Adipocyte (in vitro differentiated cells): ENCODE results near the gene NRDE2.

Experiments used
- DNase-seq: peaks from one replicate; pipeline ENCODE4 v3.0.0-alpha.2; 2015; ENCODE audit warnings: low read depth
- H3K27me3 ChIP-seq: replicated peaks from 2 replicates; pipeline ENCODE4 v1.7.0; 2013; ENCODE audit warnings: mild to moderate bottlenecking, low read length, moderate library complexity; ENCODE audit not compliant: control insufficient read depth, insufficient read depth
- H3K36me3 ChIP-seq: 2 replicates; pipeline ENCODE4 v1.7.0; 2013; ENCODE audit warnings: low read length, mild to moderate bottlenecking, moderate library complexity; ENCODE audit not compliant: control insufficient read depth, insufficient read depth, severe bottlenecking
- H3K4me1 ChIP-seq: 2 replicates; pipeline ENCODE4 v1.7.0; 2013; ENCODE audit warnings: mild to moderate bottlenecking, low read length, moderate library complexity; ENCODE audit not compliant: control insufficient read depth, insufficient read depth
- H3K4me3 ChIP-seq: 2 replicates; pipeline ENCODE4 v1.7.0; 2013; ENCODE audit warnings: mild to moderate bottlenecking, low read length, moderate library complexity
- H3K9ac ChIP-seq: 2 replicates; pipeline ENCODE4 v1.7.0; 2013; ENCODE audit warnings: mild to moderate bottlenecking, low read length, moderate library complexity
- H3K9me3 ChIP-seq: 2 replicates; pipeline ENCODE4 v1.7.0; 2013; ENCODE audit warnings: mild to moderate bottlenecking, low read length, moderate library complexity; ENCODE audit not compliant: control insufficient read depth

The NRDE2 gene

DNA sequence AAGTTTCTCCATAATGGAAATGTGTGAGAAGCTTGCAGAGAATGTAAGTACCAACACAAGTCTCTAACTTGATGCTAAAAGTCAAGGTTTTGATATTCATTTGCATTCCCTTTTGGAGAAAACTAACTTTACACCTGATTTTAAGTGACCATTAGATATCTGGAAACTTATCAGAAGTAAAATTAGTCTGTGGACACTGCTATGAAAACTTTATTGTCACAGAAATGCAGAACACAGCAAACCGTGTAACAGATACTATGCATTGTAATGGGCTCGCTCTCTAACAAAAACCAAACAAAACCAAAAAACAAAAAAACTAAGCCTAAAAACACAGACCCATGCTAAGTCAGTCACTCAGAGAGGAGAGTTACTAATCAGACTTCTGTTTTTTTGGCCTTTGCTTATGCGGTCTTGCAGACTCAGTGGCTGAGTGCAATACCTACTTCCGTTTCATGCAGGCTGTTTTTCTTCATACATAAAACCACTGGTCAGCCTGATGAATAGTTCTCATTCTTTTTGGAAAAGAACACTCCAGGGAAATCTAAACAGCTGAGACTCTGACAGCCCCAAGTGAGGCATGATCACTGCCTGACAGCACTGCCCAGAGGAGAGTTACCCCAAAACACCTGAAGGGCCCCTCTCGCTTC is 35.7 kb downstream of the NRDE2 start:
- Histone ChIP-seq H3K4me1 (peaks cover under 1% of the 10 kb centered on the region), H3K4me3 (no peak overlapping the region), H3K36me3 (peaks cover 44% of the 10 kb centered on the region), H3K9ac (no peak overlapping the region), H3K27me3 (no peaks in the 10 kb centered on the region), H3K9me3 (no peaks in the 10 kb centered on the region)
- DNase-seq = peak; percentile 62

DNA sequence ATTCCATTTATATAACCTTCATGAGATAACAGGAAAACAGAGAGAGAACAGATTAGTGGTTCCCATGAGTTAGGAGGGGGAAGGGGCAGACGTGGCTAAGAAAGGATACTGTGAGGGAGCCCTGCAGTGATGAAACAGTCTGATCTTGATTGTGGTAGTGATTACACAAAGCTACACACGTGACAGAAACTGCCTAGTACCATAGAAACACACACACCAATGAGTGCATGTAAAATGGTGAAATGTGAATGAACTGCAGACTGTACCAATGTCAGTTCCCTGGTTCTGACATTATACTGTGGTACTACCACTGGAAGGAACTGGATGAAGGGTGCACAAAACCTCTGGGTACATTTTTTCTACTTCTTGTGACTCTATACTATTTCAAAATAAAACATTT is 36.9 kb downstream of the NRDE2 start:
- DNase-seq = no peak
- Histone ChIP-seq H3K36me3 (peaks cover 54% of the 10 kb centered on the region), H3K4me1 (no peaks in the 10 kb centered on the region), H3K9me3 (no peaks in the 10 kb centered on the region), H3K9ac (no peak overlapping the region), H3K4me3 (no peak overlapping the region), H3K27me3 (no peaks in the 10 kb centered on the region)

DNA sequence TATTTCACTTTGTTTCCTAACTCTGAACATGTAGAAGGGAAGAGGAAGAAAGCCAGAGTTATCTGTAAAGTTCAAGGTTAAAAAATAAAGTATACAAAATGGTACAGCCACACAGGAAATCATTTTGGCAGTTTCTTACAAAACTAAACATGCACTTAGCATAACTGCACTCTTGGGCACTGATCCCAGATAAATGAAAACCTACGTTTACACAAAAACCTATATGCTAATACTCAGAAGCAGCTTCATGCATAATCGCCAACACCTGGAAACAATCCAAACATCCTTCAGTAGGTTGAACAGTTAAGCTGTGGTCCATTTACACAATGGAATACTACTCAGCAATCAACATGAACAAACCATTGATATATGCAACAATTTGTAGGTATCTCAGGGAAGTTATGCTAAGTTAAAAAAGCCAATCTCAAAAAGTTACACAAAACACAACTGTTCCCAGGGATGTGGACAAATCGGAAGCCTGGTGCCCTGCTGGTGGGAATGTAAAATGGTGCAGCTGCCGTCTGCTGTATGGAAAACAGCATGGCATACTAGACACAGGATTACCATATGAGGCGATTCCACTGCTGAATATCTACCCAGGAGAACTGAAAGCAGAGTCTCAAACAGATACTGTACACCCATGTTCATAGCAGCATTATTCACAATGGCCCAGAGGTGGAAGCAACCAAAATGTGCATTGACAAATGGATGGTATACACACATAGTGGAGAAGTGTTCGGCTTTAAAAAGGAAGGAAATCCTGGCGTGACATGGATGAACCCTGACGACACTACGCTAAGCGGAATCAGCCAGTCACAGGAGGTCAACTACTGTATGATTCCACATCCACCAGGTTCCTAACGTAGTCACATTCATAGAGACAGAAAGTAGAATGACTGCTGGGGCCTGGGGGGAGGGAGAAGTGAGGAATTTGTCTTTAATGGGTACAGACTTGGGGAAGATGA is 37.7 kb downstream of the NRDE2 start:
- DNase-seq = no peak
- Histone ChIP-seq H3K4me3 (no peak overlapping the region), H3K36me3 (peaks cover 55% of the 10 kb centered on the region), H3K27me3 (no peaks in the 10 kb centered on the region), H3K4me1 (peaks cover 3% of the 10 kb centered on the region), H3K9me3 (no peaks in the 10 kb centered on the region), H3K9ac (no peak overlapping the region)

DNA sequence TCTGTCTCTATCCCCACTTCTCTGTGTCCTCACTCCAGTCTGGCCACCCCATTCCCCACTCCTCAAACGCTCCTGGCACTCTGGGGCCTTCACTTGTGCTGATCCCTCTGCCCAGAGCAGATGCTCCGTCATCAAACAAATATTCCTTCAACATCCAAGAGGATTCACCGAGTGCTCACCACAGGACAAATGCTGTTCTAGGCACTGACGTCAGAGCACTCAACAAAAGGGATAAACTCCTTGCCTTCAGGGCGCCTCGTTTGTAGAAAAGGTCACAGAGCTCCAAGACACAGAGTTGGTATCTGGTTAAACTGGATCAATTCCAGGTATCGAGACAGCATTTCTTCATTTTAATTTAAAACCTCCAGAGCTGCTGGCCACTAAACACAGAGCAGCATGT is 40.0 kb downstream of the NRDE2 start:
- H3K4me1 ChIP-seq = peaks cover 6% of the 10 kb centered on the region
- H3K36me3 ChIP-seq = peaks cover 66% of the 10 kb centered on the region
- H3K4me3 ChIP-seq = no peak overlapping the region
- H3K27me3 ChIP-seq = no peaks in the 10 kb centered on the region
- H3K9me3 ChIP-seq = no peaks in the 10 kb centered on the region
- no peak overlapping the region for H3K9ac ChIP-seq
- no peak for DNase-seq

DNA sequence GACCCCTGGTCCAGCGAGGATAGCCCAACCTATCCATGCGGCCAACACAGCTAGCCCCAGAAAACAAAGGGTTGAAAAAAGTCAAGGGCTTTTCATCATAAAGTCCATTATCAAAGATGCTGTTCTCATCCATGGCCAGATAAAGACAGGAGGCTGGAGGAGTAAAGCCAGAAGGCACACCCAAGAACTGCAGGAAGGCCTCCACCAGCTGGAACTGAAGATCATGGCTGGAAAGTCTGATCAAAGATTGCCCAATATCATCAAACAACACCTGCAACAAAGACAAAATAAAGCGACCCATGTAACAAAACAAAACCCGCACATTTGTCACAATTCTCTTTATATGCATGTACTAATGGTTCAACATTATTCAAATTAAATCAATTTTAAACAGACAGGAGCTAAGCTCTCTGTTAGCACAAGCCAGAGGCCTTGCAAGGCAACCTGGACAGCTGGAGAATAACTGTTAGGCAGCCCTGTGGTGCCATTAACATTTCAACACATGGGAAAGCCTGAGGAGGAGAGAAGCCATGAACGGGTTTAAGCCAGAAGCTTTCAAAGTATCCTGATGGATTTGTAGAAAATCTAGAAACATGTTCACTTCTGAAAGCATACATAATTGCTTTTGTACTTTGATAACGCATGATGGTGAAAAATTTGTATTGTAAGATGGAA is 41.3 kb downstream of the NRDE2 start:
- no peak for DNase-seq
- Histone ChIP-seq H3K4me3 (no peak overlapping the region), H3K9me3 (no peaks in the 10 kb centered on the region), H3K9ac (no peak overlapping the region), H3K36me3 (peaks cover 65% of the 10 kb centered on the region), H3K27me3 (no peaks in the 10 kb centered on the region), H3K4me1 (peaks cover 6% of the 10 kb centered on the region)

DNA sequence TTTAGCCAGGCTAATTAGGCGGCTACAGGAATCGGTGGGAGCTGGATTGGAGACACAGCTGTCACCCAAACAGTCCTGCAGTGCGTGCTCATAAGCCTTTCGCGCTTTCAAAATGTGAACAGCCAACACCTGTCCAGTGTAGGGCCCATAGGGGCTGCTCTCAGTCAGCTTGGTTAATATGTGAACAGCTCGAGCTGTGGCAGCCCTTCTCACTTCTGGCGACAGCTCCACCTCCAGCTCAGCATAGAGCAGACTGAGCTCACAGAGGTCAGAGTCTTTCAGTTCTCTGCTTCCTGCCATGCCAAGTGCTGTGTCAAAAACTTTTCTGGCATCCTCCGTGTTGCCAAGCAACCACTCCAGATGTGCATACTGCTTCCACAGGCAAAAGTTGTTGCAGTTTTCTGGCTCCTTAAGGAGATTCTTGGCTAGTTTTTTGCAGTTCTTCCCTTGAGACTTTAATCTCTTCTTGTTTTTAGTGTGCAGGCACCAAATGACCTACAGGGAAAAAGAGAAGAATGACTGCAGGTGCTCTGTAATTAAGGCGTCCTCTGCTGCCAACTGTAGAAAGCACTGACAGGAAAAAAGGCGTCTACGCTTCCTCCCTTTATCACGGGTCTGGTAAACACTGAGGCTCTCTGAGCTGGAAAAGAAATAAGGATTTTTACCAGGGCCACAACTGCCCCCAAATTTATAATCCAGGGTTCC is 42.9 kb downstream of the NRDE2 start:
- Histone ChIP-seq H3K36me3 (peaks cover 62% of the 10 kb centered on the region), H3K4me1 (peaks cover 6% of the 10 kb centered on the region), H3K4me3 (no peak overlapping the region), H3K27me3 (no peaks in the 10 kb centered on the region), H3K9me3 (no peaks in the 10 kb centered on the region), H3K9ac (no peak overlapping the region)
- no peak for DNase-seq

DNA sequence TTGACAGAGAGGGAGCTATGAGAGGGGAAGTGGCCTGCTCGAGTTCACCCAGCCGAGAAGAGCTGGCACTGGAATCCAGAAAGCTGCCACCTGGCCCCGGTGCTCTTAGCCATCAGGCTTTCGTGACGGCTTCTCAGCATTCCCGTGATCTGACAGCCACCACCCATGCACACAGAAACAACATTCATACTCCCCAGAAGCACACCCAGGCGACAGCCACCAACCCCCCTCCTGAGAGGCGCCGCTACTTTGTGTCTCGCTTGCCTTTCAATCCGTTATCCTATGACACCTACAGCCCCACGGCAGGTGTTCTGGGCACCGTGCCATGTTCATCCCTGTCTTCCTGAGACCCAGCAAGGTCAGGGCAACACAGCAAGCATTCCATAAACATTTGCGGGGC is 44.0 kb downstream of the NRDE2 start:
- H3K36me3 ChIP-seq = peaks cover 59% of the 10 kb centered on the region

DNA sequence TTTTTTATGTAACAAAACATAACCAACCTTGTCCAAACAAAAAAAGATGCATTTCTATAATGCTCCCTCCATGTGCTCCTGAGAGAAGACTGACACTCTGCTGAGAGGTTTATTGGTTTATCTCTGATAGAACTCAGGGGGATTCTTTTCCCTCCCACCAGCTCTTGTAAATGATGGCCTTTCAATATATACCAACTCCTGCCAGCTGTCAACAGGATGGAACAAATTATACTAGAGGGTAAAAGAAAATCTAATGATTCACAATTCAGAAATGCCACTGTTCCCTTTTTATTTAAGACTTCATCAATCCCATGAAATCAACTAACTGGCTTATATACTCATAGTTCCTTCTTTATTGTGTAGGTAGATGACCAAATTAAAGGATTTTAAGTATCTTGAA is 50.0 kb downstream of the NRDE2 start:
- DNase-seq = no peak
- Histone ChIP-seq H3K4me1 (peaks cover 12% of the 10 kb centered on the region), H3K9ac (no peak overlapping the region), H3K36me3 (peaks cover 39% of the 10 kb centered on the region), H3K27me3 (no peaks in the 10 kb centered on the region), H3K9me3 (no peaks in the 10 kb centered on the region), H3K4me3 (no peak overlapping the region)

More for the DNA sequence above, 44.0 kb downstream of the NRDE2 start:
- no peaks in the 10 kb centered on the region for H3K27me3 ChIP-seq
- H3K9ac ChIP-seq = no peak overlapping the region
- peaks cover 6% of the 10 kb centered on the region for H3K4me1 ChIP-seq
- no peak for DNase-seq
- H3K4me3 ChIP-seq = no peak overlapping the region
- no peaks in the 10 kb centered on the region for H3K9me3 ChIP-seq

DNA sequence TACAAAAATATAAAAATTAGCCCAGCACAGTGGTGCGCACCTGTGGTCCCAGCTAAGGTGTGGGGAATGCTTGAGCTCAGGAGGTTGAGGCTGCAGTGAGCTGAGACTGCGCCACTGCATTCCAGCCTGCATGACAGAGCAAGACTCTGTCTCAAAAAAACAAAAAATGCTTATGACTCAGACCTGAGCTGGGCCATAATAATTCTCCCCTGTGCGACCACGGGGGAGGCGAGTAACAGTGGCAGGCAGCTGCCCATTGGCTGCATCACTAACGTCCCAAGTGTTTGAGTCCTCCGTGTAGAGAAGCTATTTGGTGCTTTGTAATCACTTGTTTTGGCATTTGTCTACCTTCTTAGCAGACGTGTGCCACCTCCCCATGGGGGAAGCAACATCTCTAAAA is 50.5 kb downstream of the NRDE2 start:
- no peaks in the 10 kb centered on the region for H3K27me3 ChIP-seq
- peaks cover 36% of the 10 kb centered on the region for H3K36me3 ChIP-seq
- DNase-seq = peak; percentile 60

DNA sequence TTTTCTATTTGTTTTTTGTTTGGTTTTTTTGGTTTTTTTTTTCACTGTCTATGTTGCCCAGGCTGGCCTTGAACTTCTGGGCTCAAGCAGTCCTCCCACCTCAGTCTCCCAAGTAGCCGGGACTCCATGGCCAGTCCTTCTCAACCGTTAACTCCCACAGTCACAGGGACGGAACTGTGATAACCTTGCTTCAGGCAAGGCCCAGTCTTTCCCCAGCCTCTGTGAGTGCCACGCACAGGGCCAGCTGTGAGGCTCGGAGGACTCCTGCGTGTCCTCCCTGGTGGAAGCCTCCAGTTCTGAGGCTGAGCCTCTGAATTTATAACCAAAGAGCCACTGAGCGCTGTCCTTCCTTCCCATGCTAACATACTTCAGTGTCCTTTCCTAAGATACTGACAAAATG is 51.6 kb downstream of the NRDE2 start:
- Histone ChIP-seq H3K4me3 (no peak overlapping the region), H3K4me1 (peaks cover 19% of the 10 kb centered on the region), H3K9ac (no peak overlapping the region), H3K9me3 (no peaks in the 10 kb centered on the region), H3K36me3 (peaks cover 27% of the 10 kb centered on the region), H3K27me3 (no peaks in the 10 kb centered on the region)
- DNase-seq = no peak

More for the DNA sequence above, 50.5 kb downstream of the NRDE2 start:
- peaks cover 12% of the 10 kb centered on the region for H3K4me1 ChIP-seq
- H3K9me3 ChIP-seq = no peaks in the 10 kb centered on the region
- no peak overlapping the region for H3K4me3 ChIP-seq
- no peak overlapping the region for H3K9ac ChIP-seq
